HepG2 (cell line): Measurements from ENCODE around the gene DTD2. TPM values are rescaled to one million over a fixed set of nuclear protein-coding genes. Genes with fewer than 3 reads are reported as not detected.
A peak's percentile ranks its signal among the peaks of the same experiment; 100 is the strongest.

ENCODE experiments used
- ARNT2 ChIP-seq: sonication (generic); formaldehyde crosslinking; IDR thresholded peaks from 2 replicates; pipeline ENCODE4 v1.8.0; 2022; ENCODE audit warnings: mild to moderate bottlenecking, low read depth, missing genetic modification reagents, moderate library complexity
- CBX2 ChIP-seq, 2 experiments: fragments of 200-600 bp in 1 of 2; sonication (generic); formaldehyde crosslinking in 1 of 2; IDR thresholded peaks; 2 replicates each; pipeline versions ENCODE4 v1.7.0 to v1.8.1; 2018 to 2022; ENCODE audit warnings: low read depth in 2 of 2, low read length in 1 of 2, mild to moderate bottlenecking in 1 of 2, missing genetic modification reagents in 1 of 2
- CREM ChIP-seq, 2 experiments: sonication (generic) in 1 of 2; formaldehyde crosslinking in 1 of 2; IDR thresholded peaks; 2 replicates each; pipeline versions ENCODE4 v1.4.0 to v1.6.1; 2016 to 2020; ENCODE audit warnings: antibody characterized with exemption in 1 of 2, mild to moderate bottlenecking in 1 of 2, missing genetic modification reagents in 1 of 2
- FUBP1 ChIP-seq: sonication (generic); formaldehyde crosslinking; IDR thresholded peaks from 2 replicates; pipeline ENCODE4 v1.5.1; 2020; ENCODE audit warnings: missing genetic modification reagents, mild to moderate bottlenecking, borderline replicate concordance
- HDAC6 ChIP-seq: fragments of 200-600 bp; sonication (generic); IDR thresholded peaks from 2 replicates; pipeline ENCODE4 v1.7.0; 2017; ENCODE audit warnings: mild to moderate bottlenecking, antibody characterized with exemption, low read length, low read depth
- IRX3 ChIP-seq: sonication (generic); formaldehyde crosslinking; IDR thresholded peaks from 2 replicates; pipeline ENCODE4 v1.8.1; 2023; ENCODE audit warnings: mild to moderate bottlenecking, low read depth, missing genetic modification reagents, borderline replicate concordance
- MYPOP ChIP-seq: sonication (generic); formaldehyde crosslinking; IDR thresholded peaks from 2 replicates; pipeline ENCODE4 v1.8.1; 2023; ENCODE audit warnings: mild to moderate bottlenecking, moderate library complexity, missing genetic modification reagents
- NFE2L2 ChIP-seq: fragments of 150-350 bp; IDR thresholded peaks from 2 replicates; pipeline ENCODE4 v1.6.1; 2014; ENCODE audit warnings: low read length
- REL ChIP-seq: sonication (generic); formaldehyde crosslinking; conservative IDR thresholded peaks from 2 replicates; pipeline ENCODE4 v1.8.0; 2022; ENCODE audit warnings: mild to moderate bottlenecking, missing genetic modification reagents, moderate library complexity
- SKIL ChIP-seq: sonication (generic); formaldehyde crosslinking; IDR thresholded peaks from 2 replicates; pipeline ENCODE4 v1.8.0; 2022; ENCODE audit warnings: missing genetic modification reagents, mild to moderate bottlenecking, moderate library complexity, borderline replicate concordance
- SNAPC2 ChIP-seq: sonication (generic); formaldehyde crosslinking; IDR thresholded peaks from 2 replicates; pipeline ENCODE4 v1.8.1; 2022; ENCODE audit warnings: mild to moderate bottlenecking, missing genetic modification reagents
- SP2 ChIP-seq: sonication (generic); formaldehyde crosslinking; IDR thresholded peaks from 2 replicates; pipeline ENCODE4 v1.5.1; 2020; ENCODE audit warnings: mild to moderate bottlenecking, missing genetic modification reagents
- WIZ ChIP-seq: sonication (generic); formaldehyde crosslinking; IDR thresholded peaks from 2 replicates; pipeline ENCODE4 v1.5.1; 2020; ENCODE audit warnings: mild to moderate bottlenecking, missing genetic modification reagents
- ZBTB3 ChIP-seq: sonication (generic); formaldehyde crosslinking; IDR thresholded peaks from 2 replicates; pipeline ENCODE4 v1.4.0; 2020; ENCODE audit warnings: low read depth, mild to moderate bottlenecking, moderate library complexity, missing genetic modification reagents, borderline replicate concordance
- ZNF547 ChIP-seq: sonication (generic); formaldehyde crosslinking; IDR thresholded peaks from 2 replicates; pipeline ENCODE4 v1.5.1; 2020; ENCODE audit warnings: mild to moderate bottlenecking, missing genetic modification reagents
- ZNF574 ChIP-seq: sonication (generic); formaldehyde crosslinking; IDR thresholded peaks from 2 replicates; pipeline ENCODE4 v1.4.0; 2020; ENCODE audit warnings: missing genetic modification reagents
- ZNF576 ChIP-seq: sonication (generic); formaldehyde crosslinking; IDR thresholded peaks from 2 replicates; pipeline ENCODE4 v1.4.0; 2020; ENCODE audit warnings: mild to moderate bottlenecking, missing genetic modification reagents
- ZNF703 ChIP-seq: sonication (generic); formaldehyde crosslinking; IDR thresholded peaks from 2 replicates; pipeline ENCODE4 v1.5.1; 2020; ENCODE audit warnings: missing genetic modification reagents, mild to moderate bottlenecking, moderate library complexity, borderline replicate concordance
- ZNF776 ChIP-seq: sonication (generic); formaldehyde crosslinking; IDR thresholded peaks from 2 replicates; pipeline ENCODE4 v1.4.0; 2020; ENCODE audit warnings: mild to moderate bottlenecking, missing genetic modification reagents
- polyA plus RNA-seq, 8 experiments: library from polyadenylated mRNA; depleted of rRNA in 3 of 8; stranded (reverse) in 7 of 8; unstranded in 1 of 8; fragments of >200 nt; fragmentation: Illumina TruSeq in 4 of 8; extraction: Trizol in 4 of 8; gene quantifications; 2 replicates each; pipeline versions ENCODE4 v1.2.1 to v1.2.3, GENCODE V29; 2011 to 2016; ENCODE audit warnings: low read depth in 4 of 8, missing spikeins in 1 of 8, mixed read lengths in 1 of 8; ENCODE audit not compliant: insufficient read depth in 1 of 8
- total RNA-seq, 5 experiments: library from RNA; depleted of rRNA; stranded (reverse); fragments of >200 nt; fragmentation: Illumina TruSeq; extraction: Trizol; gene quantifications; 2 replicates each; pipeline ENCODE4 v1.2.3, GENCODE V29; 2016; ENCODE audit warnings: low read depth in 1 of 5

DTD2 gene
- total and polyA plus RNA-seq, 2 of the 13 experiments (the other 11 are each of a cell fraction or from before 2014, with no cell fraction given): 22.3 to 49.8 TPM

- TF ChIP-seq ZNF547 (CRISPR knock-in tag) (peak; percentile 100), SP2 (CRISPR knock-in tag) (peak; percentile 81), MYPOP (CRISPR knock-in tag) (peak; percentile 97), SKIL (peak; percentile 96), ZNF576 (CRISPR knock-in tag) (peak; percentile 100), WIZ (CRISPR knock-in tag) (no peak; the same call in 1 of the 2 replicates), ZNF703 (peak; percentile 99), NFE2L2 (peak; percentile 3; the same call in 1 of the 2 replicates), ARNT2 (peak; percentile 100), REL (CRISPR knock-in tag) (peak; percentile 99), ZBTB3 (CRISPR knock-in tag) (peak; percentile 98), HDAC6 (no peak; the same call in 1 of the 2 replicates), FUBP1 (CRISPR knock-in tag) (peak; percentile 82; the same call in 1 of the 2 replicates), ZNF776 (CRISPR knock-in tag) (peak; percentile 84), ZNF574 (CRISPR knock-in tag) (peak; percentile 95), SNAPC2 (CRISPR knock-in tag) (peak; percentile 97), CREM (IDR thresholded peaks at IDR 0.05) (peak; percentile 4), CREM (CRISPR knock-in tag; IDR thresholded peaks at IDR 0.05) (no peak), CBX2 (IDR thresholded peaks at IDR 0.05; ENCODE audit: low read depth, low read length) (no peak), CBX2 (CRISPR knock-in tag; IDR thresholded peaks at IDR 0.05; ENCODE audit: low read depth) (no peak; the same call in 1 of the 2 replicates), IRX3 (CRISPR knock-in tag) (peak; percentile 89; the same call in 1 of the 2 replicates)
These were observed 36.8 kb downstream of the DTD2 start, which contains the start of gene HEATR5A (continued) for GRCh38 chr14:31420319-31421111.
